Measurements from ENCODE around the gene RIN3.

- TF ChIP-seq EZH2 (IDR thresholded peaks at IDR 0.05; ENCODE audit: borderline replicate concordance, low read length) (no peak), CTCF (conservative IDR thresholded peaks at IDR 0.05 in 1 of 2, IDR thresholded peaks at IDR 0.05 in 1 of 2; ENCODE audit: extremely low read depth in 1 of 2, insufficient read depth in 1 of 2, low read depth in 1 of 2, low read length in 2 of 2) (no peak)
Observed at GRCh38 chr14:92686411-92686899, 172.9 kb downstream of the RIN3 start.
